Thoracic aorta (tissue), 2 donors: Measurements from ENCODE around the gene IL19. TPM values are rescaled to one million over a fixed set of nuclear protein-coding genes. Genes with fewer than 3 reads are reported as not detected.

ENCODE experiments used
- ATAC-seq: fragments of 150-250 bp; one replicate; pipeline ENCODE4 v1.8.0; 2017; ENCODE audit warnings: low read depth; ENCODE audit not compliant: insufficient number of reproducible peaks, low FRiP score
- DNase-seq: peaks from one replicate; pipeline ENCODE4 v3.0.0-alpha.2; 2020; ENCODE audit warnings: low spot score
- H3K27ac ChIP-seq, 2 donors: fragments of 200-600 bp; sonication (generic); 1 replicate in 1 of 2; 2 replicates in 1 of 2; pipeline ENCODE4 v1.5.1; 2016; ENCODE audit warnings: mild to moderate bottlenecking in 2 of 2, moderate library complexity in 2 of 2
- H3K27me3 ChIP-seq: fragments of 200-600 bp; sonication (generic); replicated peaks from 2 replicates; pipeline ENCODE4 v1.6.0; 2016; ENCODE audit warnings: mild to moderate bottlenecking; ENCODE audit not compliant: insufficient read depth
- H3K36me3 ChIP-seq: fragments of 200-600 bp; sonication (generic); one replicate; pipeline ENCODE4 v1.5.1; 2016
- H3K4me1 ChIP-seq, 2 donors: fragments of 200-600 bp; sonication (generic); 1 replicate in 1 of 2; 2 replicates in 1 of 2; pipeline versions ENCODE4 v1.5.1 to v1.6.0; 2016; ENCODE audit warnings: low read depth in 2 of 2, mild to moderate bottlenecking in 1 of 2; ENCODE audit not compliant: control insufficient read depth in 1 of 2
- H3K4me3 ChIP-seq: fragments of 200-600 bp; sonication (generic); 2 replicates; pipeline ENCODE4 v1.5.1; 2016; ENCODE audit warnings: mild to moderate bottlenecking
- H3K9me3 ChIP-seq: fragments of 200-600 bp; sonication (generic); 2 replicates; pipeline ENCODE4 v1.5.1; 2016
- total RNA-seq, 2 donors: library from RNA; depleted of rRNA; stranded (reverse); fragments of >200 nt; gene quantifications; one replicate each; pipeline versions ENCODE4 v1.1.0 to v1.2.3, GENCODE V29; 2016
- TF ChIP-seq, protein P1 (sequence below): fragments of 200-600 bp; sonication (generic); IDR thresholded peaks from one replicate; pipeline ENCODE4 v1.5.1; 2019; ENCODE audit warnings: antibody characterized with exemption

The IL19 gene
- total RNA-seq, 2 donors from 2014 or later: not detected

DNA sequence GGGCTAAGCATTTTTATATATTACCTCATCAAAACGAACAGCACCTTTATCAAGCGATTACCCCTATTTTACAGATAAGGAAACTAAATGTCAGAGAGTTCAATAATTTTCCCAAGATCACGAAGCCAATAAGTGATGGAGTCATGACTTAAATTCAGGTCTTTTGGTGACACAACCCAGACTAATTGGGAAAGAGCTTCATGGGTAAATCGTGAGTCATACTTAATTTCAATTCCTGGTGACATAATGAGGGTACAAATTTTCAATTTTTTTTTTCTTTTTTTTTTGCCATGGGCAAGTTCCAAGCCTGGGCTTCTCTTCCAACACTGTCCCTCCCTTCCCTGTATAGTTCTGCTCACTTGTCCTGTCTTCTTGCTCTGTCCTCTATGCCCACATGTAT, 31.8 kb downstream of the IL19 start:
- H3K36me3 ChIP-seq: no peaks in the 10 kb centered on the region

DNA sequence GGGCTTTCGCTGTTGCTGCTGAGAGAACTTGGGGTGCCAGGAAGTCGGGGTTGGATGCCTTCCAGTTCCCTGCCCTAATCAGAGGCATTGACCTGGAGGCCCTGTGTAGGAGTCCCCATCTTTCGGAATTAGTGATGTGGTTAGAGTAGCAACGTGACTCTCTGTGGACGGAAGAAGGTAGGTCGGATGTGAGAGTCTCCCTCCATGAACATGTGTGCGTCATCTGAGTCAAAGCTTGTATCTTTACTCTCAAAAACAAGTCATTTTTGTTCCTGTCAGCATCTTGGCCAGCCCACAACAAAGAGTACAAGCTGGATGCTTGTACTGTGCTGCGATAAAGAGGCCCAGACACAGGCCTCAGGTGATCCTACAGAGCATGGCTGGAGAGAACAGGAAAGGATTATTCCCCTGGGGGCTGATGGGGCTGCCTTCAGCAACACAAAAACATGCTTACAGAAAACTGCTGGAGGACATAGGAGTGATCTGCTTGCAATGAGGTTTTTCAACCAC, 32.7 kb downstream of the IL19 start:
- no peak for DNase-seq
- TF ChIP-seq, protein P1, sequence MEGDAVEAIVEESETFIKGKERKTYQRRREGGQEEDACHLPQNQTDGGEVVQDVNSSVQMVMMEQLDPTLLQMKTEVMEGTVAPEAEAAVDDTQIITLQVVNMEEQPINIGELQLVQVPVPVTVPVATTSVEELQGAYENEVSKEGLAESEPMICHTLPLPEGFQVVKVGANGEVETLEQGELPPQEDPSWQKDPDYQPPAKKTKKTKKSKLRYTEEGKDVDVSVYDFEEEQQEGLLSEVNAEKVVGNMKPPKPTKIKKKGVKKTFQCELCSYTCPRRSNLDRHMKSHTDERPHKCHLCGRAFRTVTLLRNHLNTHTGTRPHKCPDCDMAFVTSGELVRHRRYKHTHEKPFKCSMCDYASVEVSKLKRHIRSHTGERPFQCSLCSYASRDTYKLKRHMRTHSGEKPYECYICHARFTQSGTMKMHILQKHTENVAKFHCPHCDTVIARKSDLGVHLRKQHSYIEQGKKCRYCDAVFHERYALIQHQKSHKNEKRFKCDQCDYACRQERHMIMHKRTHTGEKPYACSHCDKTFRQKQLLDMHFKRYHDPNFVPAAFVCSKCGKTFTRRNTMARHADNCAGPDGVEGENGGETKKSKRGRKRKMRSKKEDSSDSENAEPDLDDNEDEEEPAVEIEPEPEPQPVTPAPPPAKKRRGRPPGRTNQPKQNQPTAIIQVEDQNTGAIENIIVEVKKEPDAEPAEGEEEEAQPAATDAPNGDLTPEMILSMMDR: no peak
- no peaks in the 10 kb centered on the region for H3K4me1 ChIP-seq
- no peak overlapping the region for H3K27ac ChIP-seq
- ATAC-seq: no peak
- no peak overlapping the region for H3K4me3 ChIP-seq
- no peaks in the 10 kb centered on the region for H3K36me3 ChIP-seq
- H3K27me3 ChIP-seq: no peaks in the 10 kb centered on the region
- H3K9me3 ChIP-seq: no peaks in the 10 kb centered on the region

More for the DNA sequence above, 31.8 kb downstream of the IL19 start:
- Histone ChIP-seq H3K4me1 (no peaks in the 10 kb centered on the region), H3K27ac (no peak overlapping the region), H3K4me3 (no peak overlapping the region), H3K9me3 (no peaks in the 10 kb centered on the region), H3K27me3 (no peaks in the 10 kb centered on the region)
- no peak for DNase-seq
- TF ChIP-seq, protein P1: no peak
- ATAC-seq: no peak

DNA sequence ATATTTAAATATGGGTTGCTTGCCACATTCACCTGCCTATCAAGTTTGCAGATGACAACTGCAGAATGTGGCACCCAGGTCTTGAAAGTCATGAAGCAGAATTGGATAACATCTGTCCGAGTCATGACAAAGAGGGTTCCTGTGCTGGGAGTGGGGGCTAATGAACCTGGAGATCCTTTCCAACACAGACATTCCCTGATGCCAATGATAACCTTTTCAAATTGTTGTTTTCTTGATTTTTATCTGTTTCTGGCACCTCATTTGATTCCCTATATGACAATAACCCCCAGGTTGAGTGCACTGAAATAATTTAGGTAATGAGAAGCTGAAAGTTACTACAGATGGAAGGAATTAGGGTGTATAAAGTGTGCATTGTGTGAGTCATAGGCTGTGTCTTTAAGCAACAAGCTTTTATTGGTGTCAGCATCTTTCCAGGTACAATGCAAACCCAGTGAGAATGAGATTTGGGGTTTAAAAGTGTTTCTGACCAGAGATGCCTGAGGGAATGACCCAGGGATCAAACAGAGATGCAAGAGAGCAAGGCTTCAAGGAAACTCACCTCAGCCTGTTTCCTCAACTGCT, 33.7 kb downstream of the IL19 start:
- Histone ChIP-seq H3K4me1 (no peaks in the 10 kb centered on the region), H3K4me3 (no peak overlapping the region), H3K27me3 (no peaks in the 10 kb centered on the region), H3K36me3 (no peaks in the 10 kb centered on the region), H3K27ac (no peak overlapping the region), H3K9me3 (no peaks in the 10 kb centered on the region)
- no peak for ATAC-seq
- TF ChIP-seq, protein P1: no peak
- DNase-seq: no peak

DNA sequence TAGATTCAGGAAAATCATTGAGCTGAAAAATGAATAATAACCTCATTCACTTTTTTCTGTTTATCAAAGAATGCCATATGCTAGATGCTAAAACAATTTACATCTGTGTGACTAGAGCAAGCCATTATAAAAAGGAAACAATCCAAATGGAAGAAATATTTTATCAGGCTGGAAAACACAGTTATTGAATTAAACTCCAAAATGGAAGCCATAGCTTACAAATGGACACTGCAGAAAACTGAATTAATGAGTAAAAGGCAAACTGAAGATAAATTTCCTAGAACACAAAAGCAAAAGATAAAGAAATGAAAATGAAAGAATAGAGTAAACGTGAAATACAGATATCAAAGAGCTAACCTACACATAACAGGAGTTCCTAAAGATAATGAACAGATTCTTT, 34.8 kb downstream of the IL19 start:
- no peak overlapping the region for H3K27ac ChIP-seq
- DNase-seq: no peak
- no peaks in the 10 kb centered on the region for H3K27me3 ChIP-seq
- H3K4me3 ChIP-seq: no peak overlapping the region
- H3K9me3 ChIP-seq: no peaks in the 10 kb centered on the region
- TF ChIP-seq, protein P1: no peak
- no peaks in the 10 kb centered on the region for H3K4me1 ChIP-seq
- no peak for ATAC-seq
- H3K36me3 ChIP-seq: no peaks in the 10 kb centered on the region

DNA sequence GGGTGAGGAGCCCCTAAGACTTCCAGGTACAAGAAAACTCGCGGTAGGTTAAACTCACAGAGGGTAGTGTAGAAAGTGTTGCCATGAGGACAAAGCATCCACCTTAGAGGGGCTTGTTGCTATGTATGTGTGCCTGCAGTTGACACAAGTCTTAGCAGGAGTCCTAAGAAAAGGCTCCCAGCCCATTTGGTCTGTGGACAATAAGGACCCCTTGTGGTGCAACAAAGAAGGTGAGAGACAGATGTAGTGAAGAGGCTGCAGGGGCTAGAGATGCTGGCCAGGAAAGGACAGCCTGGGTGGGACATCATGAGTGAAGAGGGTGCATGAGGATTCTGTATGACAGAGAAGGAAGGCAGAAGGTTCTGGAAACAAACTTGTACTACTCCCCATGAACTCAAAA, 38.0 kb downstream of the IL19 start:
- TF ChIP-seq, protein P1: peak; percentile 32
- Histone ChIP-seq H3K4me3 (no peak overlapping the region), H3K9me3 (peaks cover 5% of the 10 kb centered on the region), H3K36me3 (no peaks in the 10 kb centered on the region), H3K4me1 (no peaks in the 10 kb centered on the region), H3K27me3 (no peaks in the 10 kb centered on the region), H3K27ac (no peak overlapping the region)
- no peak for DNase-seq
- peak; percentile 49 for ATAC-seq
